ENCODE measurements around the gene SMCO4. TPM values are rescaled to one million over a fixed set of nuclear protein-coding genes. Genes with fewer than 3 reads are reported as not detected.
A peak's percentile ranks its signal among the peaks of the same experiment; 100 is the strongest.

Gene SMCO4
- total and polyA plus RNA-seq, 7 donors: 2.4 to 112 (median 9.6) TPM

GRCh38 chr11:93532281-93532789 lies 10.9 kb downstream of the SMCO4 start:
- TF ChIP-seq CTCF (IDR thresholded peaks at IDR 0.05) (no peak), POLR2AphosphoS5 (IDR thresholded peaks at IDR 0.05) (no peak), EP300 (IDR thresholded peaks at IDR 0.05) (no peak)
- H3K27me3 ChIP-seq: no peaks in the 10 kb centered on the region
- 88 to 95% methylated on average over 3 of the region's 3 CpGs for WGBS, 2 donors

GRCh38 chr11:93530468-93530826 lies 12.7 kb downstream of the SMCO4 start:
- 58 to 70% methylated on average over 1 of the region's 1 CpG for WGBS, 2 donors
- no peak for DNase-seq
- Histone ChIP-seq H3K4me1 (peaks cover 0 to 30% (median 20%) of the 10 kb centered on the region in 4 donors), H3K9me3 (no peaks in the 10 kb centered on the region), H3K27ac (peak overlapping the region in 2 of 4 donors; percentile 56 to 70), H3K4me3 (no peak overlapping the region), H3K36me3 (no peaks in the 10 kb centered on the region), H3K27me3 (no peaks in the 10 kb centered on the region)
- no peak for TF ChIP-seq POLR2A (IDR thresholded peaks at IDR 0.05)
- intact Hi-C loops (cut with DNase I): no loop called here

More at GRCh38 chr11:93532281-93532789, 10.9 kb downstream of the SMCO4 start:
- no peak overlapping the region for H3K27ac ChIP-seq
- intact Hi-C loops (cut with DNase I): no loop called here
- H3K9me3 ChIP-seq: no peaks in the 10 kb centered on the region
- no peak overlapping the region for H3K4me3 ChIP-seq
- no peaks in the 10 kb centered on the region for H3K36me3 ChIP-seq
- H3K4me1 ChIP-seq: peaks cover 0 to 31% (median 23%) of the 10 kb centered on the region in 4 donors
- no peak for DNase-seq

GRCh38 chr11:93529707-93530467 lies 13.3 kb downstream of the SMCO4 start:
- Histone ChIP-seq H3K27me3 (no peaks in the 10 kb centered on the region), H3K27ac (peak overlapping the region; percentile 30 to 70 (median 56)), H3K4me1 (peaks cover 0 to 31% (median 20%) of the 10 kb centered on the region in 4 donors), H3K4me3 (no peak overlapping the region), H3K9me3 (no peaks in the 10 kb centered on the region), H3K36me3 (no peaks in the 10 kb centered on the region)
- WGBS, 2 donors: 58 to 59% methylated on average over 9 of the region's 9 CpGs
- no peak for DNase-seq
- intact Hi-C loops (cut with DNase I): no loop called here
- TF ChIP-seq EP300 (IDR thresholded peaks at IDR 0.05): no peak
- TF ChIP-seq POLR2AphosphoS5 (IDR thresholded peaks at IDR 0.05): no peak
- TF ChIP-seq CTCF (IDR thresholded peaks at IDR 0.05): no peak
- TF ChIP-seq POLR2A (IDR thresholded peaks at IDR 0.05): no peak

- Histone ChIP-seq H3K36me3 (no peaks in the 10 kb centered on the region), H3K9me3 (no peaks in the 10 kb centered on the region), H3K27me3 (no peaks in the 10 kb centered on the region), H3K4me1 (peaks cover 0 to 31% (median 20%) of the 10 kb centered on the region in 4 donors), H3K27ac (peak overlapping the region; percentile 30 to 70 (median 56)), H3K4me3 (no peak overlapping the region)
- intact Hi-C loops (cut with DNase I): no loop called here
- DNase-seq: no peak
- TF ChIP-seq CTCF (IDR thresholded peaks at IDR 0.05): no peak
- no peak for TF ChIP-seq EP300 (IDR thresholded peaks at IDR 0.05)
- no peak for TF ChIP-seq POLR2A (IDR thresholded peaks at IDR 0.05)
- no peak for TF ChIP-seq POLR2AphosphoS5 (IDR thresholded peaks at IDR 0.05)
- WGBS, 2 donors: 58 to 61% methylated on average over 10 of the region's 10 CpGs
These were observed 14.2 kb downstream of the SMCO4 start for GRCh38 chr11:93528757-93529645.

GRCh38 chr11:93528252-93528651 lies 14.9 kb downstream of the SMCO4 start:
- Histone ChIP-seq H3K27me3 (no peaks in the 10 kb centered on the region), H3K36me3 (no peaks in the 10 kb centered on the region), H3K4me3 (no peak overlapping the region), H3K27ac (peak overlapping the region in 3 of 4 donors; percentile 56 to 70 (median 57)), H3K4me1 (peaks cover 0 to 31% (median 20%) of the 10 kb centered on the region in 4 donors), H3K9me3 (no peaks in the 10 kb centered on the region)
- no peak for DNase-seq
- 89 to 96% methylated on average over 4 of the region's 4 CpGs for WGBS, 2 donors
- intact Hi-C loops (cut with DNase I): no loop called here
- TF ChIP-seq EP300 (IDR thresholded peaks at IDR 0.05) (no peak), POLR2AphosphoS5 (IDR thresholded peaks at IDR 0.05) (no peak), POLR2A (IDR thresholded peaks at IDR 0.05) (no peak), CTCF (IDR thresholded peaks at IDR 0.05) (no peak)

Measured in sigmoid colon (tissue), 7 donors.